Hepatocyte (in vitro differentiated cells): Measurements from ENCODE around the gene SIGLEC9. TPM values are rescaled to one million over a fixed set of nuclear protein-coding genes. Genes with fewer than 3 reads are reported as not detected.
A peak's percentile ranks its signal among the peaks of the same experiment; 100 is the strongest.

Experiments used
- DNase-seq: peaks from one replicate; pipeline ENCODE4 v3.0.0-alpha.2; 2016; ENCODE audit warnings: low spot score
- H2AFZ ChIP-seq: fragments of 200-600 bp; sonication (generic); 2 replicates; pipeline ENCODE4 v1.6.0; 2016; ENCODE audit warnings: antibody characterized with exemption, mild to moderate bottlenecking
- H3K27ac ChIP-seq: fragments of 200-600 bp; sonication (generic); 2 replicates; pipeline ENCODE4 v1.5.1; 2016; ENCODE audit warnings: mild to moderate bottlenecking
- H3K27me3 ChIP-seq: fragments of 200-600 bp; sonication (generic); 2 replicates; pipeline ENCODE4 v1.6.1; 2016
- H3K36me3 ChIP-seq: fragments of 200-600 bp; sonication (generic); replicated peaks from 2 replicates; pipeline ENCODE4 v1.5.1; 2016; ENCODE audit warnings: low read depth; ENCODE audit not compliant: insufficient read depth
- H3K4me1 ChIP-seq: fragments of 200-600 bp; sonication (generic); 2 replicates; pipeline ENCODE4 v1.5.1; 2016; ENCODE audit warnings: mild to moderate bottlenecking, moderate library complexity; ENCODE audit not compliant: insufficient read depth
- H3K4me2 ChIP-seq: fragments of 200-600 bp; sonication (generic); 2 replicates; pipeline ENCODE4 v1.6.0; 2016
- H3K4me3 ChIP-seq: fragments of 200-600 bp; sonication (generic); 2 replicates; pipeline ENCODE4 v1.5.1; 2016; ENCODE audit warnings: mild to moderate bottlenecking
- H3K79me2 ChIP-seq: fragments of 200-600 bp; sonication (generic); 2 replicates; pipeline ENCODE4 v1.6.0; 2017; ENCODE audit warnings: mild to moderate bottlenecking
- H3K9me2 ChIP-seq: fragments of 200-600 bp; sonication (generic); replicated peaks from 2 replicates; pipeline ENCODE4 v1.6.0; 2017; ENCODE audit warnings: mild to moderate bottlenecking; ENCODE audit not compliant: insufficient read depth
- H3K9me3 ChIP-seq: fragments of 200-600 bp; sonication (generic); 2 replicates; pipeline ENCODE4 v1.5.1; 2016; ENCODE audit warnings: low read depth, mild to moderate bottlenecking
- H4K20me1 ChIP-seq: fragments of 200-600 bp; sonication (generic); 2 replicates; pipeline ENCODE4 v1.6.0; 2016; ENCODE audit warnings: mild to moderate bottlenecking; ENCODE audit not compliant: insufficient read depth, poor library complexity, severe bottlenecking
- EZH2 ChIP-seq: fragments of 200-600 bp; sonication (generic); IDR thresholded peaks from 2 replicates; pipeline ENCODE4 v1.6.1; 2016; ENCODE audit warnings: antibody characterized with exemption, mild to moderate bottlenecking, borderline replicate concordance
- EZH2phosphoT487 ChIP-seq: fragments of 200-600 bp; sonication (generic); IDR thresholded peaks from one replicate; pipeline ENCODE4 v1.6.1; 2018; ENCODE audit warnings: antibody characterized with exemption, mild to moderate bottlenecking, low read depth, moderate library complexity; ENCODE audit not compliant: unreplicated experiment, severe bottlenecking
- WGBS: methylation state at CpG from one replicate; pipeline ENCODE4 v1.1.6; 2016; ENCODE audit warnings: low lambda C conversion rate; ENCODE audit errors: missing lambda C conversion rate; 5-methylcytosine and 5-hydroxymethylcytosine counted together
- polyA plus RNA-seq: library from polyadenylated mRNA; unstranded; fragments of >200 nt; fragmentation: Nextera tagmentation; extraction: Ambion mirVana; gene quantifications from 2 replicates; pipeline ENCODE4 v1.2.1, GENCODE V29; 2016
- total RNA-seq: library from RNA; depleted of rRNA; stranded (reverse); fragments of >200 nt; gene quantifications from 2 replicates; pipeline ENCODE4 v1.2.3, GENCODE V29; 2014
- TF ChIP-seq, protein P1 (sequence below): fragments of 200-600 bp; sonication (generic); IDR thresholded peaks from 2 replicates; pipeline ENCODE4 v1.5.1; 2016; ENCODE audit warnings: antibody characterized with exemption, mild to moderate bottlenecking; ENCODE audit not compliant: poor library complexity

SIGLEC9 gene
- total and polyA plus RNA-seq, 2 experiments from 2014 or later, result 0.77 to 1.5 TPM

DNA sequence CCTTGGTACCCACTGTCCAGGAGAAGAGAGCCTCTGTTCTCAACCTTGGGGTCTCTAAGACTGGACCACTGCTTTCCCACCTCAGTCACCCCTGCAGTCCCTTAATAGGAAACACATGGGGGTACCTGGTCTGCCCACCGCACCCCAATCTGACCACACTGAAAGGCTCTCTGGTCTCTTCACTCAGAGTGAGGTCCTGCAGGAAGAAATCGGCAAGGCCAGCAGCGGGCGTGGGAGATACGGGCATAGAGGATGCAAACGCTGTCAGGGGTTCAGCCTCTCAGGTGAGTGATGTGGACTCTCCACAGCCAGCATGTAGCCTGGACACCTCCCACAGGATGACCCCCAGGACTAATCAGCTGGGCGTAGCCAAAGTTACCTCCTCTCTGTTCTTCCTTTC, 3.5 kb downstream of the SIGLEC9 start:
- WGBS, result 88% methylated on average over 7 of the region's 7 CpGs
- Histone ChIP-seq H2AFZ (no peak overlapping the region), H3K9me3 (no peaks in the 10 kb centered on the region), H3K27ac (peak overlapping the region; percentile 80), H3K79me2 (no peaks in the 10 kb centered on the region), H4K20me1 (no peaks in the 10 kb centered on the region), H3K4me1 (peaks cover 19% of the 10 kb centered on the region), H3K4me3 (no peak overlapping the region), H3K27me3 (no peaks in the 10 kb centered on the region), H3K4me2 (peak overlapping the region; percentile 56), H3K36me3 (no peaks in the 10 kb centered on the region), H3K9me2 (no peaks in the 10 kb centered on the region)
- DNase-seq, result no peak
- TF ChIP-seq EZH2phosphoT487, result no peak
- TF ChIP-seq EZH2, result no peak
- TF ChIP-seq, protein P1, sequence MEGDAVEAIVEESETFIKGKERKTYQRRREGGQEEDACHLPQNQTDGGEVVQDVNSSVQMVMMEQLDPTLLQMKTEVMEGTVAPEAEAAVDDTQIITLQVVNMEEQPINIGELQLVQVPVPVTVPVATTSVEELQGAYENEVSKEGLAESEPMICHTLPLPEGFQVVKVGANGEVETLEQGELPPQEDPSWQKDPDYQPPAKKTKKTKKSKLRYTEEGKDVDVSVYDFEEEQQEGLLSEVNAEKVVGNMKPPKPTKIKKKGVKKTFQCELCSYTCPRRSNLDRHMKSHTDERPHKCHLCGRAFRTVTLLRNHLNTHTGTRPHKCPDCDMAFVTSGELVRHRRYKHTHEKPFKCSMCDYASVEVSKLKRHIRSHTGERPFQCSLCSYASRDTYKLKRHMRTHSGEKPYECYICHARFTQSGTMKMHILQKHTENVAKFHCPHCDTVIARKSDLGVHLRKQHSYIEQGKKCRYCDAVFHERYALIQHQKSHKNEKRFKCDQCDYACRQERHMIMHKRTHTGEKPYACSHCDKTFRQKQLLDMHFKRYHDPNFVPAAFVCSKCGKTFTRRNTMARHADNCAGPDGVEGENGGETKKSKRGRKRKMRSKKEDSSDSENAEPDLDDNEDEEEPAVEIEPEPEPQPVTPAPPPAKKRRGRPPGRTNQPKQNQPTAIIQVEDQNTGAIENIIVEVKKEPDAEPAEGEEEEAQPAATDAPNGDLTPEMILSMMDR, result no peak

DNA sequence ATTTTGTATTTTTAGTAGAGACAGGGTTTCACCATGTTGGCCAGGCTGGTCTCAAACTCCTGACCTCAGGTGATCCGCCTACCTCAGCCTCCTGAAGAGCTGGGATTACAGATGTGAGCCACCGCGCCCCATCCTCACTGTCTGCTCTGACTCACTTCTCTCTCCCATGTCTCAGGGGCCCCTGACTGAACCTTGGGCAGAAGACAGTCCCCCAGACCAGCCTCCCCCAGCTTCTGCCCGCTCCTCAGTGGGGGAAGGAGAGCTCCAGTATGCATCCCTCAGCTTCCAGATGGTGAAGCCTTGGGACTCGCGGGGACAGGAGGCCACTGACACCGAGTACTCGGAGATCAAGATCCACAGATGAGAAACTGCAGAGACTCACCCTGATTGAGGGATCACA, 5.0 kb downstream of the SIGLEC9 start:
- no peaks in the 10 kb centered on the region for H3K9me2 ChIP-seq
- H3K4me1 ChIP-seq, result peaks cover 19% of the 10 kb centered on the region
- WGBS, result 69% methylated on average over 8 of the region's 8 CpGs
- no peaks in the 10 kb centered on the region for H3K36me3 ChIP-seq
- no peak for TF ChIP-seq EZH2
- TF ChIP-seq, protein P1, result no peak
- no peak for TF ChIP-seq EZH2phosphoT487
- H3K4me2 ChIP-seq, result no peak overlapping the region
- peak overlapping the region; percentile 80 for H3K27ac ChIP-seq
- H3K4me3 ChIP-seq, result no peak overlapping the region
- no peak for DNase-seq
- H2AFZ ChIP-seq, result no peak overlapping the region
- no peaks in the 10 kb centered on the region for H3K79me2 ChIP-seq
- no peaks in the 10 kb centered on the region for H3K27me3 ChIP-seq
- H3K9me3 ChIP-seq, result no peaks in the 10 kb centered on the region
- H4K20me1 ChIP-seq, result no peaks in the 10 kb centered on the region

DNA sequence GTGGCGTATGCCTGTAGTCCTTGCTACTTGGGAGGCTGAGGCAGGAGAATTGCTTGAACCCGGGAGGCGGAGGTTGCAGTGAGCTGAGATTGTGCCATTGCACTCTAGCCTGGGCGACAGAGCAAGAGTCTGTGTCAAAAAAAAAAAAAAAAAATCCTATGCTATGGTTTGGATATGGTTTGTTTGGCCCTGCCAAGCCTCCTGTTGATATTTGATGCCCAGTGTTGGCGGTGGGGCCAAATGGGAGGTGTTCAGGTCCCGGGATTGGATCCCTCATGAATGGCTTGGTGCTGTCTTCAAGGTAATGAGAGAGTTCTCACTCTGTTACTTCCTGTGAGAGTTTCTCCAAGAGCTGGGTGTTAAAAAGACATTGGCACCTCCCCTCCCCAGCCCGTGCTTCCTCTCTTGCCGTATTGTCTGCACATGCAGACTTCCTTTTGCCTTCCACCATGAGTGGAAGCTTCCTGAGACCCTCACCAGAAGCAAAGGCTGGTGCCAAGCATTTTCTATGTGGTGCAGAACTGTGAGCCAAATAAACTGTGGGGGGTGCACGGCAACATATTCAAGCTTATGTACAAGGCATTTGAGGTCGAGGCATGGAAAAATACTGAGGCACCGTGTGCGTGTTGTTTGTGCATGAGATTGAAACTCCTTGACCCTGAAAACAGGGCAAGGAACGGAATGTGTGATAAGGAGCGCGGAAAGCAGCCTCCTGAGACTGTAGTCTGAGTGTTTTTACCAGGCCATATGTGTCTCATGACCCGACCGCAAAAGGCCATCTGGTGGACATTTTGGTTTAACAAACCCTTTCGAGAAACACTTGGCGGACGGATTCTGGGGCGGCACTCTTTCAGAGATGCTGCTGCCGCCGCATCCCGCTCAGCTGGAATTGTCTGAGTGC, 7.3 kb downstream of the SIGLEC9 start:
- 59% methylated on average over 23 of the region's 24 CpGs for whole genome bisulfite sequencing
- no peak overlapping the region for H2AFZ ChIP-seq
- H3K79me2 ChIP-seq, result no peaks in the 10 kb centered on the region
- no peaks in the 10 kb centered on the region for H3K36me3 ChIP-seq
- no peaks in the 10 kb centered on the region for H4K20me1 ChIP-seq
- H3K27ac ChIP-seq, result peak overlapping the region; percentile 66
- peak; percentile 71 for DNase-seq
- no peaks in the 10 kb centered on the region for H3K9me3 ChIP-seq
- H3K4me1 ChIP-seq, result peaks cover 19% of the 10 kb centered on the region
- TF ChIP-seq EZH2, result no peak
- TF ChIP-seq EZH2phosphoT487, result no peak
- TF ChIP-seq, protein P1, result no peak
- H3K9me2 ChIP-seq, result no peaks in the 10 kb centered on the region
- no peaks in the 10 kb centered on the region for H3K27me3 ChIP-seq
- H3K4me2 ChIP-seq, result peak overlapping the region; percentile 52
- H3K4me3 ChIP-seq, result no peak overlapping the region
